GM12878 (cell line): ENCODE results near the gene ABHD17C.

Experiments used
- ATF2 ChIP-seq: IDR thresholded peaks from 2 replicates; pipeline ENCODE4 v1.6.1; 2012; ENCODE audit warnings: low read length, inconsistent platforms
- CREB1 ChIP-seq: IDR thresholded peaks from 2 replicates; pipeline ENCODE4 v1.6.1; 2012; ENCODE audit warnings: low read depth, mild to moderate bottlenecking, inconsistent platforms
- CTCF ChIP-seq, 3 experiments: IDR thresholded peaks in 2 of 3; conservative IDR thresholded peaks in 1 of 3; 2 replicates each; pipeline ENCODE4 v1.5.1; 2011; ENCODE audit warnings: low read depth in 3 of 3, low read length in 3 of 3, mild to moderate bottlenecking in 3 of 3, control low read depth in 2 of 3, moderate library complexity in 2 of 3, inconsistent platforms in 1 of 3, mixed read lengths in 1 of 3; ENCODE audit not compliant: control insufficient read depth in 2 of 3, insufficient read depth in 1 of 3; ENCODE audit errors: extremely low read depth in 1 of 3
- EGR1 ChIP-seq, 2 experiments: IDR thresholded peaks; 1 replicate in 1 of 2; 2 replicates in 1 of 2; pipeline ENCODE4 v1.6.1; 2011 to 2012; ENCODE audit warnings: low read depth in 2 of 2, low read length in 2 of 2, borderline replicate concordance in 1 of 2, mild to moderate bottlenecking in 1 of 2, moderate library complexity in 1 of 2
- MAX ChIP-seq: IDR thresholded peaks from 2 replicates; pipeline ENCODE4 v1.6.1; 2012; ENCODE audit warnings: low read depth, low read length, improper control_type of control experiment
- MXI1 ChIP-seq: fragments of 150-350 bp; IDR thresholded peaks from 2 replicates; pipeline ENCODE4 v1.6.1; 2011; ENCODE audit warnings: low read depth, mild to moderate bottlenecking, inconsistent platforms, low read length, improper control_type of control experiment
- POLR2AphosphoS5 ChIP-seq: IDR thresholded peaks from 2 replicates; pipeline ENCODE4 v1.6.1; 2011; ENCODE audit warnings: mild to moderate bottlenecking, low read length, inconsistent platforms

GRCh38 chr15:80752204-80752603 is 57.1 kb downstream of the ABHD17C start:
- TF ChIP-seq MAX, result no peak
- TF ChIP-seq POLR2AphosphoS5, result no peak
- no peak for TF ChIP-seq EGR1 (IDR thresholded peaks at IDR 0.05; ENCODE audit: borderline replicate concordance in 1 of 2, low read depth in 2 of 2, low read length in 2 of 2)
- TF ChIP-seq ATF2, result no peak
- no peak for TF ChIP-seq MXI1
- TF ChIP-seq CREB1, result no peak
- TF ChIP-seq CTCF (IDR thresholded peaks at IDR 0.05 in 2 of 3, conservative IDR thresholded peaks at IDR 0.05 in 1 of 3; ENCODE audit: control insufficient read depth in 2 of 3, extremely low read depth in 1 of 3, insufficient read depth in 1 of 3, low read depth in 3 of 3, low read length in 3 of 3), result no peak
